Activated T-cell treated with anti-CD3 and anti-CD28 coated beads, Interleukin-2, amount 50 U/mL, for 48 hours (primary cell): Measurements from ENCODE around the gene ANKRD34A.

Experiments
- DNase-seq, 2 experiments: peaks; one replicate each; pipeline ENCODE4 v3.0.0-alpha.2; 2020

The ANKRD34A gene

GRCh38 chr1:145964328-145965118, at the start of gene ANKRD34A, which contains the start of gene POLR3GL:
ANKRD34A (minus strand) TSS chr1:145964575; CDS start chr1:145961759, 2,816 bp downstream.
POLR3GL (plus strand) TSS chr1:145964690; CDS start chr1:145974866, 10,176 bp downstream.
- DNase-seq, result peak; percentile 93

GRCh38 chr1:146013559-146013922, 49.2 kb upstream of the ANKRD34A start:
- DNase-seq, result no peak

- no peak for DNase-seq
Measured at GRCh38 chr1:146012703-146013558, 48.6 kb upstream of the ANKRD34A start.

GRCh38 chr1:146010126-146010738, 45.9 kb upstream of the ANKRD34A start:
- no peak for DNase-seq

GRCh38 chr1:146007489-146008133, 43.2 kb upstream of the ANKRD34A start:
- no peak for DNase-seq

- DNase-seq, result no peak
Measured at GRCh38 chr1:146001709-146002108, 37.3 kb upstream of the ANKRD34A start.

- DNase-seq, result no peak
Measured at GRCh38 chr1:145999321-146000024, 35.1 kb upstream of the ANKRD34A start.

GRCh38 chr1:145997718-145998023, 33.3 kb upstream of the ANKRD34A start:
- DNase-seq, result no peak

GRCh38 chr1:145997016-145997717, 32.8 kb upstream of the ANKRD34A start:
- peak; percentile 68 to 73 for DNase-seq

GRCh38 chr1:145996433-145997015, 32.1 kb upstream of the ANKRD34A start, which contains the start of gene TXNIP:
TXNIP (minus strand) TSS chr1:145996579; CDS start chr1:145996266, 313 bp downstream.
- DNase-seq, result peak; percentile 92 to 93

GRCh38 chr1:145995964-145996432, 31.6 kb upstream of the ANKRD34A start:
- DNase-seq, result peak in 1 of 2 experiments; percentile 46

- DNase-seq, result peak in 1 of 2 experiments; percentile 16
Measured at GRCh38 chr1:145995148-145995881, 30.9 kb upstream of the ANKRD34A start.

GRCh38 chr1:145994391-145995120, 30.2 kb upstream of the ANKRD34A start:
- peak; percentile 63 to 67 for DNase-seq

GRCh38 chr1:145993618-145994390, 29.4 kb upstream of the ANKRD34A start:
- peak in 1 of 2 experiments; percentile 15 for DNase-seq

- no peak for DNase-seq
Measured at GRCh38 chr1:145992958-145993617, 28.7 kb upstream of the ANKRD34A start.

- peak in 1 of 2 experiments; percentile 25 for DNase-seq
Measured at GRCh38 chr1:145992502-145992936, 28.1 kb upstream of the ANKRD34A start.

- DNase-seq, result peak in 1 of 2 experiments; percentile 16
Measured at GRCh38 chr1:145991735-145992412, 27.5 kb upstream of the ANKRD34A start.
